K562 (cell line): Measurements from ENCODE around the gene HEATR3. TPM values are rescaled to one million over a fixed set of nuclear protein-coding genes. Genes with fewer than 3 reads are reported as not detected.

Experiments used
- ARID1B ChIP-seq: fragments of 450-650 bp; IDR thresholded peaks from 2 replicates; pipeline ENCODE4 v1.6.1; 2016; ENCODE audit warnings: antibody characterized with exemption, mild to moderate bottlenecking, inconsistent platforms
- FOXK2 ChIP-seq, 2 experiments: fragments of 450-650 bp; IDR thresholded peaks in 1 of 2; conservative IDR thresholded peaks in 1 of 2; 2 replicates each; pipeline ENCODE4 v1.6.1; 2016; ENCODE audit warnings: low read depth in 2 of 2, mild to moderate bottlenecking in 1 of 2
- HDAC3 ChIP-seq: fragments of 450-650 bp; IDR thresholded peaks from 2 replicates; pipeline ENCODE4 v1.6.1; 2018; ENCODE audit warnings: borderline replicate concordance, mild to moderate bottlenecking, moderate library complexity; ENCODE audit not compliant: partially characterized antibody
- HEY1 ChIP-seq: fragments of 250-450 bp; sonication (Bioruptor Pico); IDR thresholded peaks from 2 replicates; pipeline ENCODE4 v1.5.0; 2020; ENCODE audit warnings: mild to moderate bottlenecking, moderate library complexity, borderline replicate concordance
- KLF1 ChIP-seq: fragments of 450-650 bp; IDR thresholded peaks from 2 replicates; pipeline ENCODE4 v1.6.1; 2016; ENCODE audit warnings: missing genetic modification characterization, missing compliant biosample characterization
- MYC ChIP-seq, 2 experiments: fragments of 250-450 bp in 1 of 2; sonication (Bioruptor Pico) in 1 of 2; IDR thresholded peaks; 2 replicates each; pipeline versions ENCODE4 v1.5.1 to v1.6.1; 2012 to 2021; ENCODE audit warnings: low read depth in 2 of 2, borderline replicate concordance in 1 of 2, improper control_type of control experiment in 1 of 2, low read length in 1 of 2, mild to moderate bottlenecking in 1 of 2, moderate library complexity in 1 of 2
- PHF8 ChIP-seq: fragments of 200-600 bp; sonication (generic); IDR thresholded peaks from 2 replicates; pipeline ENCODE4 v1.6.1; 2012; ENCODE audit warnings: mixed run types, mild to moderate bottlenecking, inconsistent platforms, low read length, moderate library complexity, borderline replicate concordance
- POLR2A ChIP-seq: fragments of 450-650 bp; conservative IDR thresholded peaks from 2 replicates; pipeline ENCODE4 v1.6.1; 2016
- SAFB2 ChIP-seq: fragments of 200-400 bp; formaldehyde crosslinking; IDR thresholded peaks from 2 replicates; pipeline ENCODE4 v1.6.1; 2018; ENCODE audit warnings: borderline replicate concordance, low read length, low read depth, moderate library complexity; ENCODE audit not compliant: severe bottlenecking
- SIN3A ChIP-seq, 2 experiments: fragments of 150-350 bp in 1 of 2; IDR thresholded peaks; 2 replicates each; pipeline ENCODE4 v1.6.1; 2011 to 2016; ENCODE audit warnings: borderline replicate concordance in 2 of 2, low read depth in 2 of 2, low read length in 2 of 2, mild to moderate bottlenecking in 2 of 2, moderate library complexity in 2 of 2; ENCODE audit not compliant: control insufficient read depth in 1 of 2
- SP1 ChIP-seq: sonication (generic); formaldehyde crosslinking; IDR thresholded peaks from 2 replicates; pipeline ENCODE4 v1.8.1; 2022; ENCODE audit warnings: mild to moderate bottlenecking, missing genetic modification reagents
- SRSF3 ChIP-seq: fragments of 200-400 bp; formaldehyde crosslinking; IDR thresholded peaks from 2 replicates; pipeline ENCODE4 v1.6.1; 2016; ENCODE audit warnings: mild to moderate bottlenecking, low read length, moderate library complexity; ENCODE audit not compliant: insufficient read depth
- TFAM ChIP-seq: fragments of 250-450 bp; sonication (Bioruptor Pico); conservative IDR thresholded peaks from 2 replicates; pipeline ENCODE4 v1.5.0; 2021; ENCODE audit warnings: mild to moderate bottlenecking, moderate library complexity
- ZBTB7A ChIP-seq: IDR thresholded peaks from 2 replicates; pipeline ENCODE4 v1.6.1; 2011; ENCODE audit warnings: low read depth, mild to moderate bottlenecking, low read length, moderate library complexity, borderline replicate concordance; ENCODE audit not compliant: control insufficient read depth
- ZNF668 ChIP-seq: fragments of 250-450 bp; sonication (Bioruptor Pico); IDR thresholded peaks from 2 replicates; pipeline ENCODE4 v1.8.0; 2022; ENCODE audit warnings: mild to moderate bottlenecking, inconsistent platforms
- ZNF830 ChIP-seq: fragments of 250-450 bp; sonication (Bioruptor Pico); IDR thresholded peaks from 2 replicates; pipeline ENCODE4 v1.5.0; 2021; ENCODE audit warnings: mild to moderate bottlenecking
- polyA plus RNA-seq, 8 experiments: library from polyadenylated mRNA; depleted of rRNA in 4 of 8; stranded (reverse) in 5 of 8; unstranded in 3 of 8; fragments of >200 nt; fragmentation: Nextera tagmentation in 2 of 8; fragmentation: Illumina TruSeq in 1 of 8; extraction: Ambion mirVana in 2 of 8; extraction: Trizol in 1 of 8; gene quantifications; 2 replicates each; pipeline versions ENCODE4 v1.2.1 to v1.2.3, GENCODE V29; 2011 to 2014; ENCODE audit warnings: inconsistent platforms in 1 of 8, missing spikeins in 1 of 8
- total RNA-seq, 7 experiments: library from RNA; depleted of rRNA in 6 of 7; stranded (reverse); fragments of >200 nt in 6 of 7; fragmentation: Illumina TruSeq in 2 of 7; extraction: Trizol in 2 of 7; gene quantifications; 2 replicates each; pipeline versions ENCODE4 v1.2.1 to v1.2.3, GENCODE V29; 2011 to 2021; ENCODE audit warnings: low replicate concordance in 1 of 7
- TF ChIP-seq, protein P1 (sequence below), 2 experiments: fragments of 450-650 bp in 1 of 2; sonication (generic) in 1 of 2; formaldehyde crosslinking; conservative IDR thresholded peaks; 2 replicates each; pipeline versions ENCODE4 v1.4.0 to v1.8.1; 2020 to 2022; ENCODE audit warnings: mild to moderate bottlenecking in 1 of 2, missing genetic modification reagents in 1 of 2
- TF ChIP-seq, protein P2 (sequence below): fragments of 250-450 bp; sonication (Bioruptor Pico); IDR thresholded peaks from 2 replicates; pipeline ENCODE4 v1.8.0; 2021; ENCODE audit warnings: moderate library complexity, mild to moderate bottlenecking, inconsistent platforms
- TF ChIP-seq, protein P3 (sequence below): sonication (generic); formaldehyde crosslinking; IDR thresholded peaks from 2 replicates; pipeline ENCODE4 v1.8.0; 2022; ENCODE audit warnings: mild to moderate bottlenecking, missing genetic modification reagents

Gene HEATR3
- total and polyA plus RNA-seq, 9 of the 15 experiments (the other 6 are each of a cell fraction or from before 2014, with no cell fraction given): 1.7 to 30.2 (median 18.8) TPM

DNA sequence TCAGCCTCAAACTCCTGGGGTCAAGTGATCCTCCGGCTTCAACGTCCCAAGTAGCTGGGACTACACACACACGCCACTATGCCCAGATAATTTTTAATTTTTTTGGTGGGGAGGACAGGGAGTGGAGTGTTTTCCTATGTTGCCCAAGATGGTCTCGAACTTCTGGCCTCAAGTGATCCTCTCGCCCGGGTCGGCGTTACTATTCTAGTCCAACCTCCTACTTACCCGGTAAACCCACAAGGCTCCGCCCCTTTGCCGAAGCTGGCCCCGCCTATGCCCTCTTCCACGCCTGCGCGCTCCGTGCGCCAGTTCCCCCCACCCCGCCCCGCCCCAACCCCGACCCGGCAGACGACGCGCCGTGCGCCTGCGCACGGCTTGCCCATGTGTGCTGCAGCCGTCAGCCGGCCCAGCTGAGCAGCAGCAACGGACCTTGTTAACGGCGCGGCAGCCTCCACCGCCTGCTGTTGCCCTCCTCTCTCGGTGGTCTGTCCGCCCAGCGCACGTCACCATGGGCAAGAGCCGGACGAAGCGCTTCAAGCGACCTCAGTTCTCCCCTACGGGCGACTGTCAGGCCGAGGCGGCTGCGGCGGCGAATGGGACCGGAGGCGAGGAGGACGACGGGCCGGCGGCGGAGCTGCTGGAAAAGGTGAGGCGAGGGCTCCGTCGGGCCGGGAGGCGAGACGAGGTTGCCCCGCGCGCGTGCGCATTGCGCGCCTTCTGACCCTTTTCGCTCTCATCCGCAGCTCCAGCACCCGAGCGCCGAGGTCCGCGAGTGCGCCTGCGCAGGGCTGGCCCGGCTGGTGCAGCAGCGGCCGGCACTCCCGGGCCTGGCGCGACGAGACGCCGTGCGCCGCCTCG is at the start of gene HEATR3 (continued):
- TF ChIP-seq SAFB2 (no peak), FOXK2 (conservative IDR thresholded peaks at IDR 0.05 in 1 of 2, IDR thresholded peaks at IDR 0.05 in 1 of 2; ENCODE audit: low read depth in 2 of 2) (peak in 1 of 2 experiments; percentile 13; a peak in 2 of 4 replicates), SRSF3 (no peak), ZBTB7A (no peak), ARID1B (no peak), SIN3A (IDR thresholded peaks at IDR 0.05; ENCODE audit: borderline replicate concordance in 2 of 2, control insufficient read depth in 1 of 2, low read depth in 2 of 2, low read length in 2 of 2) (peak; percentile 91 to 95; a peak in 3 of 4 replicates), SP1 (CRISPR knock-in tag) (0 out of 2 replicates have a peak, but pooled peaks have one; percentile 24), KLF1 (tag) (no peak), HEY1 (CRISPR knock-in tag) (no peak), TFAM (no peak), ZNF830 (CRISPR knock-in tag) (peak; percentile 55; the same call in 1 of the 2 replicates), PHF8 (peak; percentile 82; the same call in 1 of the 2 replicates), HDAC3 (no peak), MYC (IDR thresholded peaks at IDR 0.05; ENCODE audit: low read depth, low read length) (peak; percentile 57; the same call in 1 of the 2 replicates), MYC (CRISPR knock-in tag; IDR thresholded peaks at IDR 0.05; ENCODE audit: borderline replicate concordance, low read depth) (no peak), ZNF668 (CRISPR knock-in tag) (no peak), POLR2A (peak; percentile 81)
- TF ChIP-seq, protein P1, sequence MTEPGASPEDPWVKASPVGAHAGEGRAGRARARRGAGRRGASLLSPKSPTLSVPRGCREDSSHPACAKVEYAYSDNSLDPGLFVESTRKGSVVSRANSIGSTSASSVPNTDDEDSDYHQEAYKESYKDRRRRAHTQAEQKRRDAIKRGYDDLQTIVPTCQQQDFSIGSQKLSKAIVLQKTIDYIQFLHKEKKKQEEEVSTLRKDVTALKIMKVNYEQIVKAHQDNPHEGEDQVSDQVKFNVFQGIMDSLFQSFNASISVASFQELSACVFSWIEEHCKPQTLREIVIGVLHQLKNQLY (CRISPR knock-in tag; conservative IDR thresholded peaks at IDR 0.05): no peak
- TF ChIP-seq, protein P2, sequence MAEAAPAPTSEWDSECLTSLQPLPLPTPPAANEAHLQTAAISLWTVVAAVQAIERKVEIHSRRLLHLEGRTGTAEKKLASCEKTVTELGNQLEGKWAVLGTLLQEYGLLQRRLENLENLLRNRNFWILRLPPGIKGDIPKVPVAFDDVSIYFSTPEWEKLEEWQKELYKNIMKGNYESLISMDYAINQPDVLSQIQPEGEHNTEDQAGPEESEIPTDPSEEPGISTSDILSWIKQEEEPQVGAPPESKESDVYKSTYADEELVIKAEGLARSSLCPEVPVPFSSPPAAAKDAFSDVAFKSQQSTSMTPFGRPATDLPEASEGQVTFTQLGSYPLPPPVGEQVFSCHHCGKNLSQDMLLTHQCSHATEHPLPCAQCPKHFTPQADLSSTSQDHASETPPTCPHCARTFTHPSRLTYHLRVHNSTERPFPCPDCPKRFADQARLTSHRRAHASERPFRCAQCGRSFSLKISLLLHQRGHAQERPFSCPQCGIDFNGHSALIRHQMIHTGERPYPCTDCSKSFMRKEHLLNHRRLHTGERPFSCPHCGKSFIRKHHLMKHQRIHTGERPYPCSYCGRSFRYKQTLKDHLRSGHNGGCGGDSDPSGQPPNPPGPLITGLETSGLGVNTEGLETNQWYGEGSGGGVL (CRISPR knock-in tag): no peak
- TF ChIP-seq, protein P3, sequence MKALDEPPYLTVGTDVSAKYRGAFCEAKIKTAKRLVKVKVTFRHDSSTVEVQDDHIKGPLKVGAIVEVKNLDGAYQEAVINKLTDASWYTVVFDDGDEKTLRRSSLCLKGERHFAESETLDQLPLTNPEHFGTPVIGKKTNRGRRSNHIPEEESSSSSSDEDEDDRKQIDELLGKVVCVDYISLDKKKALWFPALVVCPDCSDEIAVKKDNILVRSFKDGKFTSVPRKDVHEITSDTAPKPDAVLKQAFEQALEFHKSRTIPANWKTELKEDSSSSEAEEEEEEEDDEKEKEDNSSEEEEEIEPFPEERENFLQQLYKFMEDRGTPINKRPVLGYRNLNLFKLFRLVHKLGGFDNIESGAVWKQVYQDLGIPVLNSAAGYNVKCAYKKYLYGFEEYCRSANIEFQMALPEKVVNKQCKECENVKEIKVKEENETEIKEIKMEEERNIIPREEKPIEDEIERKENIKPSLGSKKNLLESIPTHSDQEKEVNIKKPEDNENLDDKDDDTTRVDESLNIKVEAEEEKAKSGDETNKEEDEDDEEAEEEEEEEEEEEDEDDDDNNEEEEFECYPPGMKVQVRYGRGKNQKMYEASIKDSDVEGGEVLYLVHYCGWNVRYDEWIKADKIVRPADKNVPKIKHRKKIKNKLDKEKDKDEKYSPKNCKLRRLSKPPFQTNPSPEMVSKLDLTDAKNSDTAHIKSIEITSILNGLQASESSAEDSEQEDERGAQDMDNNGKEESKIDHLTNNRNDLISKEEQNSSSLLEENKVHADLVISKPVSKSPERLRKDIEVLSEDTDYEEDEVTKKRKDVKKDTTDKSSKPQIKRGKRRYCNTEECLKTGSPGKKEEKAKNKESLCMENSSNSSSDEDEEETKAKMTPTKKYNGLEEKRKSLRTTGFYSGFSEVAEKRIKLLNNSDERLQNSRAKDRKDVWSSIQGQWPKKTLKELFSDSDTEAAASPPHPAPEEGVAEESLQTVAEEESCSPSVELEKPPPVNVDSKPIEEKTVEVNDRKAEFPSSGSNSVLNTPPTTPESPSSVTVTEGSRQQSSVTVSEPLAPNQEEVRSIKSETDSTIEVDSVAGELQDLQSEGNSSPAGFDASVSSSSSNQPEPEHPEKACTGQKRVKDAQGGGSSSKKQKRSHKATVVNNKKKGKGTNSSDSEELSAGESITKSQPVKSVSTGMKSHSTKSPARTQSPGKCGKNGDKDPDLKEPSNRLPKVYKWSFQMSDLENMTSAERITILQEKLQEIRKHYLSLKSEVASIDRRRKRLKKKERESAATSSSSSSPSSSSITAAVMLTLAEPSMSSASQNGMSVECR (CRISPR knock-in tag): peak; percentile 96
